CD1c-positive myeloid dendritic cell (primary cell): ENCODE measurements around the gene ATP1A1.

Experiments used
- DNase-seq: peaks from one replicate; pipeline ENCODE4 v3.0.0-alpha.2; 2016; ENCODE audit errors: extremely low spot score

The ATP1A1 gene

DNA sequence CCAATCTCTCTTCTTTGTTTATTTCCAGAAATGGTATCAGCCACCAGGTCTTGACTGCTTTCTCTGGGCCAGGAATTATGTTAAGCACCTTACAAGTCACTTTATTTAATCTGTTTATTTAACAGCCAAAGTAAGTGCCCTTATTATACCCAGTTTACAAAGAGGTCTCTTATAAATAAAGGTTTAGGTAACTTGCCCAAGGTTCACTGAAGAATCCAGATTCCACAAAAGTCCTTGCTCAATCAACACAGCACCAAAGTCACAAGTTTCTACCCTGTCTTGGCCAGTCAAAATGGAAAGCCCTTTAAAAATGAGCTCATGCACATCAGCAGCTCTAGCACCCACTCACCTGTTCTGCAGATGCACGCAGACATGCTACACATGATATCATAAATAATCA, 28.0 kb upstream of the ATP1A1 start:
- DNase-seq, result no peak

DNA sequence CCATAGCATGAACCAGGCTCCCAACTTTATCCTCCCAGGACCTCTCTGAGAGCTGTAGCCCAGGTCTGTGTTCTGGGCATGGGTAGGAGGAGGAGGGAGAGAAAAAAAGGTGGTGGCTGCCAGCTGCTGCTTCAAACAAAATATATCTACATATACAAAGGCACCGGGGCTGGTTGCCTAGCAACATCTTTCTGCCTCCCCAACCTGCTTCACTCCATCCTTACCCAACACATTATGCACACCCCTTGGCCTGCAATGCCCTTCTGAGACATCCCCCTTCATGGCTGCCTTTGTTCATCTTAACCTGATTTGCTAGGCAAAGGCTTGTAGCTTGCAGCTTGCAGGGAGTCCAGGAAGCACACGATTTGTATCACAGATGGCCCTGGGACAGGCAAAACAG, 27.2 kb upstream of the ATP1A1 start:
- no peak for DNase-seq

GRCh38 chr1:116346943-116347673, 25.9 kb upstream of the ATP1A1 start:
- no peak for DNase-seq

DNA sequence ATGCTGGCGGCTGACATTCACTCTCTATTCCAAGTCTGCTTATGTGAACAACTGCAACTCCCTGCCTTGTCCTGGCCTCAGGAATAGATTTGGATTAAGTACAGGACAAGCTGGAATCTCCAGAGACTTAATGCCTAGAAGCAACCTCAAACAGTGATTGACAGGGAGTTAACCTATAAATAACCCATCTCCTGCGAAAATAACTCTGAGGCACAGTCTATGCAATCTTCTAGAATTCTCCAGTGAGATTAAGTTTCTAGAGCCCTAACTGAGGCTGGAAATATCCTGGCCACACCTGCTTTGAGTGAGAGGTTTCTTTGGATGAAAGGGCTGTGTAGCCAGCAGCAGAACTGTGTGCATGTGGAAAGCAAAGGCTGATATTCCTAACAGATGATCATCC, 25.3 kb upstream of the ATP1A1 start:
- DNase-seq, result no peak

- no peak for DNase-seq
Measured at GRCh38 chr1:116350097-116350645, 22.9 kb upstream of the ATP1A1 start.

DNA sequence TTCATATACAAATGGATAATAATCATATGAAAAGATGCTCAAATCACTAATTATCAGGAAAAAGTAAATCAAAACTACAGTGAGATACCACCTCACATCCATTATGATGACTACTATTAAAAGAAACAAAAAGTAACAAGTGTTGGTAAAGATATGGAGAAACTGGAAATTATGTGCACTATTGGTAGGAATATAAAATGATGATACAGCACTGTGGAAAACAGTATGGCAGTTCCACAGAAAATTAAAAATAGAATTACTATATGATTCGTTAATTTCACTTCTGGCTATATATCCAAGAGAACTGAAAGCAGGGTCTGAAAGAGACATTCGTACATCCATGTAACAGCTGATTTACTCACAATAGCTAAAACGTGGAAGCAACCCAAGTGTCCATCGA, 21.1 kb upstream of the ATP1A1 start:
- DNase-seq, result no peak

- DNase-seq, result no peak
Measured at GRCh38 chr1:116352349-116352813, 20.7 kb upstream of the ATP1A1 start.

DNA sequence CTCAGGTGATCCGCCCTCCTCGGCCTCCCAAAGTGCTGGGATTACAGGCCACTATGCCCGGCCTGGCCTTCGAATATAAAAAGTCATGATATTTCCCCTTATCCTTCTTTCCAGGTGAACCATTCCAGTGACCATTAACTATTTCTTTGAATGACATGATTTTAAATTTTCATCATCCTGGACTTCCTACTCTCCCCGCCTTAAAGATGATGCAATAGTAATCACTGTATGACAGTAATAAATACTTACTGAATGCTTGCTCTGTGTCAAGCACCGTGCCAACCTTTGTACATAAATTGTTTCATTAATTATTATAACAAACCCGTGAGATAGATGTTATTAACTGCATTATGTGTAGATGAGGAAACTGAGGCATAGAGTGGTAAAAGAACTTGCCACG, 19.9 kb upstream of the ATP1A1 start:
- no peak for DNase-seq

- DNase-seq, result no peak
Measured at GRCh38 chr1:116356067-116356466, 17.0 kb upstream of the ATP1A1 start.

- peak; percentile 15 for DNase-seq
Measured at GRCh38 chr1:116356673-116357072, 16.4 kb upstream of the ATP1A1 start.

GRCh38 chr1:116357487-116357886, 15.6 kb upstream of the ATP1A1 start:
- no peak for DNase-seq

DNA sequence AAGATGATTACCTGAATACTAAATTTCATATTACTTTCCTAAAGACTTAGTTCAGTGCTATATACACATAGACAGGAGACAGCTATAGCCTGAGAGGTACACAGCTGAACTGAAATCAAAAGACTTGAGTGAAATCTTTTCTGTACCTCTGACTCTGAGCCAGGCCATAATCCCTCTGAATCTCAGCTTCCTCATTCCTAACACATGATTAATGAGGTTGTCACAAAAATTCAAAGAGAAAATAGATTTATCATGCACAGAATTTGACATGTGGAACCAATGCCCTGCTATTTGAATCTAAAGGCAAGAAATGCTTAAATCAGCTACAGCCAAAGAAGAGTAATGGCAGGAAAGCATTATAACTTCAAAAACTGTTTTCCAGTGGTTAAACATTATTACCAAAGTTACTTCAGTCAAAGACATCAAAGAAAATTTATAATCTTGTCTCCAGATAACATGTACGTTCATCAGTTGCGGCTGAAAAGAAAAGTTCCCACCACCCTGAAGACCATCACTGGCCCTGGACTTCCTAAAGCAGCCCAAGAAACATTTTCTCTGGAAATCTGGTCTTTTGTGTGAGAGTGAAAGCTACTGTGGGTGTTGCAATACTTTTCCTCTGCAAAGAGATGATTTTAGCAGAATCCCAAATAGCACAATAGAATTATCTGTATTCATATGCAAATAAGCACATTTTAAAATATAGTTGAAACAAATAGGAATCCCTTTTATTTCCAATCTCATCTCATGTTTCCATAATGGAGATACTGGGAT, 13.8 kb upstream of the ATP1A1 start:
- DNase-seq, result peak; percentile 21

- DNase-seq, result no peak
Measured at GRCh38 chr1:116359871-116360270, 13.2 kb upstream of the ATP1A1 start.

DNA sequence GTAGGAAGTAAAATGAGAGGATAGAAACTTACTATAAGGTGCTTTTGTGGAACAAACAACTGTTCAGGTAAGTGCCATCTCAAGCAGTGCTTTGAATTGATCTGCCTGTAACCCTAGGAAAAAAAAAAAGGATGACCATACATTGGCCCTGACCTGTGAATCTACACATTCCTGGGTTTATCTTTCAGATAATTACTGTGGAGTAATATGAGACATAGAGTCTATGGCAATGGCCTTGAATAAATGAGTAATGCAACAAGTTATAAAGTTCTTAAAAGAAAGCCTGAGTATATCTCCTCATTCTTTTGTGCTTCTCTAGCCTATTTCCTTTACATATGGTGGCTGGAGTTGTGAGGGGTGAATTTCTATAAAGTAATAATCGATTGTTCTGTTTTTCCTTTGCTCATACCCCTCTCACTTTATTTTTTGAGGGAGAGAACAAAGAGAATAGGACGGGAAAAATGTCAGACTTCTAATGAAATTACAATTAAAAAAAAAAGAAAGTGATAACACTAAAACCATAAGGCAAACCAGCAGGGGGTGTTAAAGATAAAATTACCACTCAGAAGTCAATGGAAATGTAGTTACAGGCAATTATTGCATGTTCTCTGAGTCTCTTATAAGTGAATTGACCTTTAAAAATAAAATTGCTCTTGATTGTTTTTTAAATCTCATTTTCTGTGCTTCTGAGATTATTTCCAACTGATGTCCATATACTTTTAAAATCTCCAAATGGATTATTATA, 12.4 kb upstream of the ATP1A1 start:
- DNase-seq, result peak; percentile 45

DNA sequence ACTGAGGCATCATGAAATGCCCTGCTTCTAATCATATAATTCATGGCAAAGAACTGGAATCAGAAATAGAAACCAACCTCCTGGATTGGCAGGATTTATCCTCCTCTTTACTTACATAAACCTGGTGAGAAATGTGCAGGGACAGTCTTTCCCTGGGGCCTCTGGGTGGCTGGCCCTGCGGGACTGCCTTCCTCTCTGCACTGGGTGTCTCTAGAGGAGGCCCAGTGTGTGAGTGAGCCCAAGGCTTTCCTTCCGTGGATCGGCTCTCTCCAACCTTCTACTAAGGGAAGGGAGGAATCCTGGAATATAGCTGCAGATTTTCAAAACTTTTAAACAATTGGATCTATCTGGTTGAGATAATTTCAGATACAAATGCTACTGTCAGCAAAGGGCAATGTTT, 11.4 kb upstream of the ATP1A1 start:
- DNase-seq, result no peak

- no peak for DNase-seq
Measured at GRCh38 chr1:116362050-116362449, 11.0 kb upstream of the ATP1A1 start.

DNA sequence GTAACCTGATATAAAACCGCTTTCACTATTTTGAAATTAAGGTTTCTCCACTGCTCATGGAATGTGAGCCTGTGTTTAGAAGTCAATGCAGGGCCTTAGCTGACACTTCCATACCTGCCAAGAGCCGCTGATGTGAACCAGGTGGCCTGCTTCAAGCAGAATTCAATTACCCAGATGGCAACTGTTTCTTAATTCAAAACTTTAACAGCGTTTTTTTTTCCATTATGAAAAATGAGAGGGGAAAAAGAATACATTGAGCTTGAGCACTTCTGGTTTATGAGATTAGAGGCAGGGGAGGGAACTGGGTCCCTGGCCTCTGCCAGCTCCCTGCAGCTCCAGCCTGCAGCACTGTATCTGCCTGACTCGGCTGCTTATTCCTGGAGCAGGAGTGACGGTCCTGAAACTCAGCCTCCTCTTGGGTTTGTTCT, 7.7 kb upstream of the ATP1A1 start:
- DNase-seq, result no peak

DNA sequence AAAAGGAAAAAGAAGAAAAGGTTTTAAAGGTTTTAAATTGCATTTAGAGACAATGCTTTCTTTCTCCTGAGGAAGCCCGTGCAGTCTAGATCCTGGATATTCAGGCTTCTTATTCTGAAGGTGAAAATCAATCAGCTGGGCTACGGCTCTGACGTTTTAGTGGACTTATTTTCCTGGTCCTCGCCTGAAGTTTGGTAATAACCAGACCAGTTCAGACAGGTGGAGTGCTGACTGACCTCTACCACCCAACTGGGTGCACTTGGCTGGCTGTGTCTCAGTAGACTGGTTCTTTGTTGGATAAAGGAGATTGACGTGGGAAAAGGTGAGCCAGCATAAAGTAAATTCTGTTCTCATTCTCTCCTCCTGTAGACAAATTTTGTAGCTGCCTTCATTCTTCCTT, 7.2 kb upstream of the ATP1A1 start:
- no peak for DNase-seq

- peak; percentile 21 for DNase-seq
Measured at GRCh38 chr1:116367256-116367945, 5.6 kb upstream of the ATP1A1 start.

- no peak for DNase-seq
Measured at GRCh38 chr1:116368241-116368640, 4.8 kb upstream of the ATP1A1 start.

GRCh38 chr1:116370181-116370580, 2.9 kb upstream of the ATP1A1 start:
- no peak for DNase-seq

GRCh38 chr1:116371752-116372151, 1.3 kb upstream of the ATP1A1 start:
- DNase-seq, result peak; percentile 50
